IPS DF 6.9 (cell line): Measurements from ENCODE around the gene LHFPL2.
"Not testable (repeated sequence)": the region's sequence is repeated elsewhere in the genome, so short reads cannot be mapped to it uniquely, and the experiment has no call there.

ENCODE experiments used
- DNase-seq: peaks from one replicate; pipeline ENCODE4 v3.0.0-alpha.2; 2013; ENCODE audit warnings: low read depth, low spot score
- H3K27ac ChIP-seq: one replicate; pipeline ENCODE4 v1.5.1; 2013; ENCODE audit warnings: low read length, control low read depth
- H3K27me3 ChIP-seq: 2 replicates; pipeline ENCODE4 v1.6.1; 2013; ENCODE audit warnings: mild to moderate bottlenecking, low read length; ENCODE audit not compliant: control insufficient read depth, insufficient read depth
- H3K36me3 ChIP-seq: 2 replicates; pipeline ENCODE4 v1.6.1; 2013; ENCODE audit warnings: low read length; ENCODE audit not compliant: control insufficient read depth, insufficient read depth
- H3K4me1 ChIP-seq: 2 replicates; pipeline ENCODE4 v1.6.1; 2013; ENCODE audit warnings: low read length; ENCODE audit not compliant: control insufficient read depth, insufficient read depth
- H3K4me3 ChIP-seq: 2 replicates; pipeline ENCODE4 v1.5.1; 2013; ENCODE audit warnings: mild to moderate bottlenecking, low read length
- H3K9me3 ChIP-seq: 2 replicates; pipeline ENCODE4 v1.6.1; 2013; ENCODE audit warnings: low read length, inconsistent platforms; ENCODE audit not compliant: control insufficient read depth, insufficient read depth
- WGBS: extraction: QIAGEN DNeasy Blood & Tissue Kit; methylation state at CpG from one replicate; pipeline ENCODE4 v1.1.7; 2013; ENCODE audit warnings: mixed read lengths, missing lambda C conversion rate; ENCODE audit not compliant: insufficient read length, insufficient coverage; 5-methylcytosine and 5-hydroxymethylcytosine counted together

The LHFPL2 gene

DNA sequence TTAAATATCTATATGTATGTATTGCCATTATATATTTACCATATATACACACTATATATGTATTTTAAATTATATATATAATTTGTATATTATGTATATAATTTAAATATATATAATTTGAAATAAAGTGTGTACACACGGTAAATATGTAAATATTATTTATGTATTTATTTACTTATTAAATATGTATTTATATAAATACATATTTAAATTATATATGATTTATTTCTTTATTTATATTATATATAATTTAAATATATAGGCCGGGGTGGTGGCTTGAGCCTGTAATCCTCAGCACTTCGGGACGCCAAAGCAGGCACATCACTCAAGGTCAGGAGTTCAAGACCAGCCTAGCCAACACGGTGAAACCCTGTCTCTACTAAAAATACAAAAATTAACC lies 31.3 kb upstream of the LHFPL2 start:
- Histone ChIP-seq H3K27me3 (no peaks in the 10 kb centered on the region), H3K4me3 (no peak overlapping the region), H3K4me1 (no peaks in the 10 kb centered on the region), H3K27ac (no peak overlapping the region), H3K9me3 (no peaks in the 10 kb centered on the region; the same call in 1 of the 2 replicates), H3K36me3 (no peaks in the 10 kb centered on the region)
- no CpG with 5 or more reads among the region's 5 CpGs for WGBS
- no peak for DNase-seq

DNA sequence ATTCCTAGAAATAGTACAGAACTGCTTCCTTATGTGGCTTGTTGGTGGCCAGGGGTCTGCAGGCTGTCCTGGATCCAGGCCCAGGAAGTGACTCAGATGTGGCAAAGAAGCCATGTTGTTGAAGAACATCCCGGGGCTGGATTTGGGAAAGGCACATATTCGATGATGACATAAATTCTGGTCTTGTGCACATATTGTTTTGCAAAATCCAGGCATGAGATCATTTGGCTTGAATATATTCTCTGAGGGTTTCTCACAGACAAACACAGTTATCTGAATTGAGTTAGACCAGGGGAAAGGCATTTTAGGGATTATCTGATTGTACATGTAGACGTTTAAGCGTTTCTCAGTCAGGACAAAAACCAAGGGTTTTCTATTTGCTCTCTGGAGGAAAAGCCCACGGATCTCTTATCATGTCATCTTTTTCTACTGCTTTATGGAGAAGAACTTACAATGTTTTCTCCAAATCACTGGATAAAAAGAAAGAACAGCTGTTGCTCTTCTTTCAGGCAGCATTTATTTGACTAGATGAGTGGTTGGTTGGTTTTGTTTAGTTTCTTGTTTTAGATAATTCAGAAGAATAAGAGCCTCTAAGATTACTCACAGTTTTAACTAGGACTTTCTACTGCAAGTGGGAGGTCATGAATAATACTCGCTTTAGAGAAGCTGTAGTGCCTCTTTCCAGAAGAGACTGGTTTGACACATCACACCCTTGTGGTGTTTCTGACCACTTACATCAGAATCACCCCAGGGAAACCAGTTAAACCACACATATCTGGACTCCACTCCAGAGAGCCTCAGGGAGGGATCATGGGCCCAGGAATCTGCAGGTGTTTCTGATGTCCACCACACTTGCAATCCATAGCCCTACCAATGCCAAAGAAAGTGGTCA lies 29.5 kb upstream of the LHFPL2 start:
- no CpG with 5 or more reads among the region's 6 CpGs for WGBS
- DNase-seq: no peak
- H3K36me3 ChIP-seq: no peaks in the 10 kb centered on the region
- H3K27me3 ChIP-seq: no peaks in the 10 kb centered on the region
- H3K4me1 ChIP-seq: no peaks in the 10 kb centered on the region
- H3K27ac ChIP-seq: no peak overlapping the region
- H3K4me3 ChIP-seq: no peak overlapping the region
- no peaks in the 10 kb centered on the region; the same call in 1 of the 2 replicates for H3K9me3 ChIP-seq

DNA sequence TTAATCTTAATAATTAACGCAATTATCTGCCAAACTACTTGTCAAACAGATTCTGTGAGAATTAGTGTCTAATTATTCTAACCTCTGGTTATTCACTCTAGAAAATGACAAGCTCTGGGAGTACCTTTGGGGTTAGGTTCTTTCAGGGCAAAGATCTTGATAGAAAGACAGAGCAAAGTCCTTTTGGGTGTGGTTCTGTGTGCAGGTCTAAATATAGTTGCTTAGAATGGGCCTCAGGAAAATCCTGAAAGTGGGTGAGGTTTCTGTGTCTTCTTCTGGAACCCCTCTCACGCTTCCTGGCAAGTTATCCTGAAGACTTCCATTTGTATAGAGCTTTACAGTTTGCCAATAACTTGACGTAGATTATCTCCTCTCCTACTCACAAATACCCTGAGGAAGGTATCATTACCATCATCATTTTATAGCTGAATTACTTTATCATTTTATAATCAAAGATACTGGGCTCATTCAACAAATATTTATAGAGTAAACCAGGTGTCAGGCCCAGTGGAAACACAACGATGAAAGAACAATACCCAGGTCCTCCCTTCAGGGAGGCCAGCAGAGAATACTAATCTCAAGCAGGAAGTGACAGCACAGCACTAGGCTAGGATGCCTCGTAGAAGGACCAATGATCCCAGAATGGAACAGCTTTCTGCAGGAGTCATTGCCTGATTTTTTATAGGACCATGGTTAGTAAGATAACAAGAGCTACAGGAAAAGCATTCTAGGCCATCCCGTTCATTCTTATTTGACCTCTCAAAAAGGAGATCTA lies 27.6 kb upstream of the LHFPL2 start:
- H3K9me3 ChIP-seq: no peaks in the 10 kb centered on the region
- H3K4me3 ChIP-seq: no peak overlapping the region
- no peaks in the 10 kb centered on the region for H3K36me3 ChIP-seq
- no peaks in the 10 kb centered on the region for H3K27me3 ChIP-seq
- no peak for DNase-seq
- H3K4me1 ChIP-seq: no peaks in the 10 kb centered on the region
- H3K27ac ChIP-seq: no peak overlapping the region
- no CpG with 5 or more reads among the region's 6 CpGs for WGBS

DNA sequence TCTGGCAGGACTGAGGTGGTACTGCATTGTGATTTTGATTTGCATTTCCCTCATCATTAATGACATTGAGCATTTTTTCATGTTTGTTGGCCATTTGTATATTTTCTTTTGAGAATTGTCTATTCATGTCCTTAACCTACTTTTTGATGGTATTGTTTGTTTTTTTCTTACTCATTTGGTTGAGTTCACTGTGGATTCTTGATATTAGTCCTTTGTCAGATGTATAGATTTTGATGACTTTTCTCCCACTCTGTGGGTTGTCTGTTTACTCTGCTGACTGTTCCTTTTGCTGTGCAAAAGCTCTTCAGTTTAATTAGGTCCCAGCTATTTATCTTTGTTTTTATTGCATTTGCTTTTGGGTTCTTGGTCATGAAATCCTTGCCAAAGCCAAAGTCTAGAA lies 25.3 kb upstream of the LHFPL2 start:
- H3K9me3 ChIP-seq, DNase-seq, H3K36me3 ChIP-seq, H3K27ac ChIP-seq, H3K27me3 ChIP-seq, H3K4me3 ChIP-seq, H3K4me1 ChIP-seq: not testable (repeated sequence)

DNA sequence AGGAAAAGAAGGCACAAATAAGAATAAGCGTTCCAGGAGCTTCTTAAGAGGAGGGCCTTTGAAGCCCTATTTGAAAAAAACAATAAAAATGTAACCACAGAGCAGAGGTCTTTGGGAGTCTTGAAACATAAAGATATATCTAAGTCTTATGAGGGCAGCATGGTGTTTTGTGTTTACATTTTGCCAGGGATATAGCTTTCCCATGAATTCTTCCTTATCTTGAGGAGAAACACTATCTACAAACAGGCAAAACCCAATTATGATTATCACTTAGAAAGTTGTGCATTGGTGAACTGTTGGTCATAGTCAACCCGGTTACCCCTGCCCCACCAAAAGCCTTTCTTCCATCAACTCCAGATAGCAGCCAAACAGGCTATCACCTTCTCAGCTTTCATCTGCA lies 23.6 kb upstream of the LHFPL2 start:
- no CpG with 5 or more reads among the region's 2 CpGs for WGBS
- Histone ChIP-seq H3K27me3 (no peaks in the 10 kb centered on the region), H3K4me1 (no peaks in the 10 kb centered on the region), H3K4me3 (no peak overlapping the region), H3K9me3 (no peaks in the 10 kb centered on the region), H3K27ac (no peak overlapping the region), H3K36me3 (no peaks in the 10 kb centered on the region)
- DNase-seq: no peak

DNA sequence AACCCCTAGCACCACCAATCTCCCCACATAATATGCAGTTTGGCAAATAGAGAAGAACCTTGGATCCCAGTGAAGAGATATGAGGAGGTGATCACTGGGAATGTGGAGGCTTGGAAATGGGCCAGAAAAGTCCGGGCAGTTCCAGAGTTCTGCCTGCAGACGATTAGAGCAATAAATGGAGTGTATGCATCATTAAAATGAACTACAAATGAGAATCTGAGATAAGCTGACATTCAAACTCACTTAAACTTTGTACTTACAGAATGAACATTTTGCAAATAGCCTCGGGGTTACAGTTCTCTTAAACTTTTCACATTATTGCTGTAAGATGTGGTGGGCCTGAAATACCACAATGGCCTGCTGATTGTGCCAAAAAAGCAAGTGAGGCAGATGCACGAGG lies 23.0 kb upstream of the LHFPL2 start:
- Histone ChIP-seq H3K27me3 (no peaks in the 10 kb centered on the region), H3K4me1 (no peaks in the 10 kb centered on the region), H3K9me3 (no peaks in the 10 kb centered on the region), H3K27ac (no peak overlapping the region), H3K36me3 (no peaks in the 10 kb centered on the region), H3K4me3 (no peak overlapping the region)
- DNase-seq: no peak
- WGBS: no CpG with 5 or more reads among the region's 4 CpGs

DNA sequence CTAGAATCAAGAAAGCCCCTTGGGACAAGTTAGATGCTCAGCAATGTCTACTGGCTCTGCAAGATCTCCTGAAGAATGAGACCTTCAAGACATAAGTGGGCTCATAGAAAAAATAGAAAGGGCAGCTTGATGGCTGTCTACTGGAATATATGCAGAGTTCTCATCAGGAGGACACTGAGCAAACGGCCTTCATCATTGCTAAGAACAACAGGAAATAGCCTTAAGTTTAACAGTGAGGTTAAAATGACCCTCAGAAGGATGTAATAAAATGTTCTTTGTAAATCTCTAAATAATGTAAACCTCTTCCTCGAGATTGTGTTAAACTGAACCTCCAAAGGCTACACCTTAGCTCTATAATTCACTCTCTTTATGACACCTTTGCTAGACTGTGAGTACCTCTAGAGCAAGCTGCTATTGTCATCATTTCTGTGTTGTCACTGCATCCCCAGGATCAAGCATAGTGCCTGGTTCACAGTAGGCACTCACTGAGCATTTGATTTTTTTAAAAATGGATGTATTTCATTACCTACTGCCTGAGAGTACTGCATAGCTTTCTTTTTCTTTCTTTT lies 22.2 kb upstream of the LHFPL2 start:
- Histone ChIP-seq H3K36me3 (no peaks in the 10 kb centered on the region), H3K27ac (no peak overlapping the region), H3K9me3 (no peaks in the 10 kb centered on the region), H3K4me3 (no peak overlapping the region), H3K27me3 (no peaks in the 10 kb centered on the region), H3K4me1 (no peaks in the 10 kb centered on the region)
- no CpG with 5 or more reads among the region's 2 CpGs for WGBS
- no peak for DNase-seq

DNA sequence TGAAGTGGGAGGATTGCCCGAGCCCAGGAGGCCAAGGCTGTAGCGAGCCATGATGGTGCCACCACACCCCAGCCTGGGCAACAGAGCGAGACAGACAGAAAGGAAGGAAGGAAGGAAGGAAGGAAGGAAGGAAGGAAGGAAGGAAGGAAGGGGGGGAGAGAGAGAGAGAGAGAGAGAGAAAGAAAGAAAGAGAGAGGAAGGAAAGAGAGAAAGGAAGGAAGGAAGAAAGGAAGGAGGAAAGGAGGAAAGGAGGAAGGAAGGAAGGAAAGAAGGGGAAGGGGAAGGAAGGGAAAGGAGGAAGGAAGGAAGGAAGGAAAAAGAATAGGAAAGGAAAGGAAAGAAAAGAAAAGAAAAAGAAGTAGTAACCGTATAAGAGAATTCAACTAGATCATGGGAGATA lies 20.8 kb upstream of the LHFPL2 start:
- no peaks in the 10 kb centered on the region for H3K9me3 ChIP-seq
- H3K27me3 ChIP-seq: no peaks in the 10 kb centered on the region
- H3K4me1 ChIP-seq: no peaks in the 10 kb centered on the region
- WGBS: no CpG with 5 or more reads among the region's 4 CpGs
- no peak overlapping the region for H3K4me3 ChIP-seq
- no peaks in the 10 kb centered on the region for H3K36me3 ChIP-seq
- no peak overlapping the region for H3K27ac ChIP-seq
- no peak for DNase-seq

DNA sequence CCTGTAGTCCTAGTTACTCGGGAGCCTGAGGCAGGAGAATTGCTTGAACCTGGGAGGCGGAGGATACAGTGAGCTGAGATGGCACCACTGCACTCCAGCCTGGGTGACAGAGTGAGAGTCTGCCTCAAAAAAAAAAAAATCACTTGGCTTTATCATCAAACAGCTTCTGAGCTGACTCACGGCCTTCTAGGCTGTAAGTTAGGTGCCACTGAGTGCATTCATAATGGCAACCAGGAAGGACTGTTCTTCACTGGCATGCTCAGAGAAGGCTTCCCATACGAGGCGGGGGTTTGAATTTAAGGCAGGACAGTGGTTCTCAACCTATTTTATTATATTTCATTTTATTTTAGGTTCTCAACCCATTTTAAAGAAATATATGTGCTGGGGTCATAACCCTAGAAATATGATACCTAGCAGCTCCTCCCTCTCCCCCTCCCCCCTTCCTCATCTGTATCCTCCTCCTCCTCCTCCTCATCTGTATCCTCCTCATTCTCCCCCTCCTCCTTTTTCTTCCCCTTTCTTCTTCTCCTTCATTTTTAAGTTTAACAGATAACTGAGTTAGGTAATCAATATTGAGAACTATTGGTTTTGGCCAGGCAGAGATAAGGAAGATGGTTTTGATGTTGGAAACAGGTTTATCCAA lies 19.0 kb upstream of the LHFPL2 start:
- H3K4me1 ChIP-seq: no peaks in the 10 kb centered on the region
- DNase-seq: no peak
- H3K4me3 ChIP-seq: no peak overlapping the region
- no peaks in the 10 kb centered on the region for H3K27me3 ChIP-seq
- H3K27ac ChIP-seq: no peak overlapping the region
- no peaks in the 10 kb centered on the region for H3K36me3 ChIP-seq
- no CpG with 5 or more reads among the region's 5 CpGs for WGBS
- no peaks in the 10 kb centered on the region for H3K9me3 ChIP-seq

DNA sequence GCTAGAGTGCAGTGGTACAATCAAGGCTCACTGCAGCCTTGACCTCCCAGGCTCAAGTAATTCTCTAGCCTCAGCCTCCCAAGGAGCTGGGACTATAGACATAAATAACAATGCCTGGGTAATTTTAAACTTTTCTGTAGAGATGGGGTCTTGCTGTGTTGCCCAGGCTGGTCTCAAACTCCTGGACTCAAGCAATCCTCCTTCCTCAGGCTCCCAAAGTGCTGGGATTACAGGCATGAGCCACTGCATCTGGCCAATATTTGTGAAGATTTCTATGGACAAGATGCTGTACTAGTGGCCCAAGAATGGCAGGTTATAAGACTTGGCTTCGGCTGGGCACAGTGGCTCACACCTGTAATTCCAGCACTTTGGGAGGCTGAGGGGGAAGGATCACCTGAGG lies 18.4 kb upstream of the LHFPL2 start:
- H3K9me3 ChIP-seq, H3K4me1 ChIP-seq, H3K27ac ChIP-seq, DNase-seq, H3K36me3 ChIP-seq, H3K27me3 ChIP-seq, H3K4me3 ChIP-seq: not testable (repeated sequence)
- WGBS: no CpG with 5 or more reads among the region's 1 CpG
